Transverse colon (tissue), 4 donors: ENCODE results near the gene C1orf174. TPM values are rescaled to one million over a fixed set of nuclear protein-coding genes. Genes with fewer than 3 reads are reported as not detected.

Experiments
- DNase-seq: peaks from one replicate; pipeline ENCODE4 v3.0.0-alpha.2; 2019
- H3K27ac ChIP-seq, 4 donors: fragments of 200-600 bp; sonication (generic); 2 replicates each; pipeline ENCODE4 v1.5.1; 2016 to 2018; ENCODE audit warnings: inconsistent platforms in 4 of 4
- H3K27me3 ChIP-seq: fragments of 200-600 bp; sonication (generic); 2 replicates; pipeline ENCODE4 v1.5.1; 2017; ENCODE audit warnings: inconsistent platforms
- H3K36me3 ChIP-seq, 4 donors: fragments of 200-600 bp; sonication (generic); 2 replicates each; pipeline ENCODE4 v1.5.1; 2017 to 2019; ENCODE audit warnings: inconsistent platforms in 4 of 4
- H3K4me1 ChIP-seq, 4 donors: fragments of 200-600 bp; sonication (generic); 2 replicates each; pipeline ENCODE4 v1.5.1; 2017 to 2020; ENCODE audit warnings: inconsistent platforms in 4 of 4
- H3K4me3 ChIP-seq, 4 donors: fragments of 200-600 bp; sonication (generic); 1 replicate in 1 of 4; 2 replicates in 3 of 4; pipeline versions ENCODE4 v1.5.1 to v1.6.1; 2017 to 2019; ENCODE audit warnings: inconsistent platforms in 4 of 4
- H3K9me3 ChIP-seq, 2 donors: fragments of 200-600 bp; sonication (generic); 2 replicates each; pipeline ENCODE4 v1.5.1; 2017 to 2019; ENCODE audit warnings: inconsistent platforms in 2 of 2
- EP300 ChIP-seq: sonication (generic); formaldehyde crosslinking; IDR thresholded peaks from one replicate; pipeline ENCODE4 v1.6.1; 2017; ENCODE audit warnings: antibody characterized with exemption, low read depth
- POLR2A ChIP-seq: fragments of 450-650 bp; IDR thresholded peaks from one replicate; pipeline ENCODE4 v1.6.1; 2016; ENCODE audit warnings: antibody characterized with exemption, mild to moderate bottlenecking, moderate library complexity
- POLR2AphosphoS5 ChIP-seq, 3 donors: sonication (generic); formaldehyde crosslinking; IDR thresholded peaks; one replicate each; pipeline ENCODE4 v1.6.1; 2016; ENCODE audit warnings: antibody characterized with exemption in 3 of 3
- WGBS, 2 donors: methylation state at CpG; one replicate each; pipeline ENCODE4 v1.1.5; 2018; ENCODE audit warnings: low coverage in 1 of 2; 5-methylcytosine and 5-hydroxymethylcytosine counted together
- in situ Hi-C, 4 donors: fragments of 200-750 bp; cut with MboI; loops; one replicate each; pipeline versions ENCODE4 v1.15.0 to v1.15.1; 2017; ENCODE audit warnings: low sequenced_read_pairs in 3 of 4, low pct_ligation_motif_present in 1 of 4, low pct_unique_long_range_greater_than_20kb in 1 of 4
- intact Hi-C: fragments of 100-400 bp; cut with DNase I; formaldehyde crosslinking; loops from one replicate; pipeline ENCODE4 v1.15.1; 2023; ENCODE audit warnings: low total_unique reads
- total RNA-seq, 4 donors: library from RNA; depleted of rRNA; stranded (reverse); fragments of >200 nt; gene quantifications; one replicate each; pipeline ENCODE4 v1.1.0, GENCODE V29; 2016
- TF ChIP-seq, protein P1 (sequence below), 5 experiments: fragments of 200-600 bp in 3 of 5; fragments of 450-650 bp in 2 of 5; sonication (generic) in 3 of 5; IDR thresholded peaks; 1 replicate in 2 of 5; 2 replicates in 3 of 5; pipeline ENCODE4 v1.5.1; 2016 to 2017; ENCODE audit warnings: antibody characterized with exemption in 5 of 5, inconsistent platforms in 3 of 5, mild to moderate bottlenecking in 2 of 5, moderate library complexity in 1 of 5

C1orf174 gene
- total RNA-seq, 4 donors from 2014 or later = 23.5 to 45.4 (median 36.6) TPM

DNA sequence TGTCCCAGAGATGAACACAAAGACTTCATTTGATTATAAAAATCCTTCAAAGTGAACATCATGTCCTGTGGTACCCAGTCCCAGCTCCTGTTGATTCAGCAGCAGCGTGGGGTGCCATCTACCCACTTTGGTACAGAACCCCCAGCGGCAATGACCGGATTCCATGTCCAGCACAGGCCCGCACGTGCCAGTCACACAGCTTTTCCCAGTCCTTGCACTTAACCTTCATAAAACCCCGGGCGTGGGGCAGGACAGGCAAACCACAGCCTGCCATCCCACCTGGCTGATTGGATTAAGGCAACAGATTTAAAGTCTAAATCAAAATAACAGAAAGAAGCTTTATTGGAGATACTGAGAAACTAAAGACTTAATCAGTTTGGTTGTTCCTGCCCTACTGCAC lies 58.6 kb downstream of the C1orf174 start:
- Histone ChIP-seq H3K27ac (no peak overlapping the region), H3K9me3 (no peaks in the 10 kb centered on the region), H3K4me3 (no peak overlapping the region), H3K4me1 (no peaks in the 10 kb centered on the region), H3K27me3 (no peaks in the 10 kb centered on the region), H3K36me3 (peaks cover 0 to 57% (median 23%) of the 10 kb centered on the region in 4 donors)
- WGBS, 2 donors = 85 to 95% methylated on average over 2 to 7 of the region's 7 CpGs
- DNase-seq = no peak
- TF ChIP-seq POLR2A = no peak
- no peak for TF ChIP-seq EP300
- no peak for TF ChIP-seq POLR2AphosphoS5 (IDR thresholded peaks at IDR 0.05)
- TF ChIP-seq, protein P1, sequence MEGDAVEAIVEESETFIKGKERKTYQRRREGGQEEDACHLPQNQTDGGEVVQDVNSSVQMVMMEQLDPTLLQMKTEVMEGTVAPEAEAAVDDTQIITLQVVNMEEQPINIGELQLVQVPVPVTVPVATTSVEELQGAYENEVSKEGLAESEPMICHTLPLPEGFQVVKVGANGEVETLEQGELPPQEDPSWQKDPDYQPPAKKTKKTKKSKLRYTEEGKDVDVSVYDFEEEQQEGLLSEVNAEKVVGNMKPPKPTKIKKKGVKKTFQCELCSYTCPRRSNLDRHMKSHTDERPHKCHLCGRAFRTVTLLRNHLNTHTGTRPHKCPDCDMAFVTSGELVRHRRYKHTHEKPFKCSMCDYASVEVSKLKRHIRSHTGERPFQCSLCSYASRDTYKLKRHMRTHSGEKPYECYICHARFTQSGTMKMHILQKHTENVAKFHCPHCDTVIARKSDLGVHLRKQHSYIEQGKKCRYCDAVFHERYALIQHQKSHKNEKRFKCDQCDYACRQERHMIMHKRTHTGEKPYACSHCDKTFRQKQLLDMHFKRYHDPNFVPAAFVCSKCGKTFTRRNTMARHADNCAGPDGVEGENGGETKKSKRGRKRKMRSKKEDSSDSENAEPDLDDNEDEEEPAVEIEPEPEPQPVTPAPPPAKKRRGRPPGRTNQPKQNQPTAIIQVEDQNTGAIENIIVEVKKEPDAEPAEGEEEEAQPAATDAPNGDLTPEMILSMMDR (IDR thresholded peaks at IDR 0.05) = no peak
- intact Hi-C loops = no loop called here
- in situ Hi-C loops = no loop called here

Other genes starting within 250 kb of the C1orf174 start
- gene TP73, start 247.8 kb downstream of the C1orf174 start, total RNA-seq = under 1 TPM in 2 of 4 donors, not detected in 2; 0.20 to 0.32 TPM
- gene CCDC27, start 147.8 kb downstream of the C1orf174 start, total RNA-seq = not detected
- gene SMIM1, start 127.5 kb downstream of the C1orf174 start, total RNA-seq = not detected
- gene LRRC47, start 103.8 kb downstream of the C1orf174 start, total RNA-seq = 10 to 100 TPM; 30.6 to 50.5 (median 38.0) TPM
- 10 to 100 TPM; 34.4 to 57.7 (median 43.5) TPM for gene CEP104, start 43.1 kb downstream of the C1orf174 start, total RNA-seq
- gene DFFB, start 42.8 kb downstream of the C1orf174 start, total RNA-seq = 10 to 100 TPM in 2 of 4 donors, 1 to 10 TPM in 1, not detected in 1; 7.4 to 18.3 (median 15.7) TPM